Activated CD4-positive, alpha-beta T cell treated with anti-CD3 and anti-CD28 coated beads, Interleukin-2, amount 50 U/mL, for 4 hours (primary cell): ENCODE data around the gene DCLK2.

Source experiments
- DNase-seq, 2 experiments: peaks; one replicate each; pipeline ENCODE4 v3.0.0-alpha.2; 2020

The DCLK2 gene

DNA sequence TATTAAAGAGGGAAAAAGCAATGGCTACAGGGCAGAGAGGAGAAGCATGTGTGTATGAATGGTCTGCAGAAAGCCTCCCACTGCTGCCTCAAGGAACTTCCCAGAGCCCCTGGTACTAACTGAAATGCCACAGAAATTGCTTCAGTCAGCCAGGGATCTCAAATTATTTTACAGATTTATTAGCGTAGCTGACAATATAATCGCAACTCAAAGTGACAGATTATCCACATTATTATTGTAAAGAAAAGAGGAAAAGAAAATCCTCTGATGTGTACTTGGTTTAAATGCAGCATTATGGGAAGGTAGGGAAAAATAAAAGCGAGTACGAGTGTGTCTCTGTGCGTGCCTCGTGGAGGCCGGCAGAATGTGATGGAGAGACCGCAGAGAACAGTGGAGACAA lies 202.7 kb downstream of the DCLK2 start:
- no peak for DNase-seq

DNA sequence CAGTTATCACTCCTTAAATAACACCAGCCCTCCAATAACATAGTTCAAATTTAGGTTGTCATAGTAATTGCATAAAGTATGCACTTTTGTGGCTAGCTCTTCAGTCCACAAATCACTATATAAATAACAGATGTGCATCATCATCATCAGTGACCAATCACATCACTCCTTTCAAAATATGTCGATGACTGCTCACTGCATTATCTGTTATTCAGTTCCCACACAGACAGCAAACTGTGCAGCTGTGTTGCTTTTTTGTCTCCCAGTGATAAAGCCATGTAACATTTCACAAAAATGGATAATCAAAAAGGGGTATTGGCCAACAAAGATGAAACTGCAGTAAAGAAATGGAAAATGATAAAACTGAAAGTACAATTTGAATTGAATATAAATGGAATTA lies 205.4 kb downstream of the DCLK2 start:
- no peak for DNase-seq

DNA sequence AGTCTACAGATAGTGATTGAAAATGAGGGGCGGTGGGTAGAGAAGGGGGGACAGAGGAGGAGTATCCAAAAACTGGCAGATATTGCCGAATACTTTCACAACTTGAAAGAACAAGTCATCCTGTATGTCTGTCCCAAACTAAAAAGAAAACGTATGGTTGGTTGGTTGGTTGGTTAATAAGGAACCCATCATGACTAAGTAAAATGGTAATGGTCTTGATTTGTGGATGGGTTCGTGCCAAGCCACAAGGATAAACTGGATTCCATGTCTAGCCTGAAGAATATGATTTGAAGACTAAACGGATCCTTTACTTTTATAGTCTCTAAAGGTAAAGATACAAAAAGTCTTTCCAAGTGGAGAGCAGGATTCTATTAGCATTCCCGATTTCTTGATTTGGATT lies 208.4 kb downstream of the DCLK2 start:
- no peak for DNase-seq

- DNase-seq: no peak
These were observed 211.0 kb downstream of the DCLK2 start for GRCh38 chr4:150289198-150289597.

DNA sequence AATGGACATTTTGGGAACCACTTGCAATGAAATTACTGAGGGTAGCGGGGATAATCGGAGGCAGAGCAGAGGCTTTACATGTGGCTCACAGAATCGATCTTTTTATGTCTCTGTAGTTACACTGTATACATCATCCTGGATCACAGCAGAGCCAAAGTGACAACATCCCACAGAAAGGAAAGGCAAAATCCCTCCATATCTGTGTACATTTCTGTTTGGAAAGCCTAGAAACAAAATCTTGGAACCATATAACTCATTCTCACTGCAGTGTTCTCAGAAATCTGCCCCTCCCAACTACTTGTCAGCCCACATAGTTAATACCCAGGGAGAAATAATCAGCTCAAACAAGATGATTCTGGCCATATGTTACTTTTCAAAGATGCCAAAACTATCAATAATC lies 211.6 kb downstream of the DCLK2 start:
- DNase-seq: no peak

GRCh38 chr4:150297861-150298474 lies 219.7 kb downstream of the DCLK2 start:
- peak; percentile 10 to 23 for DNase-seq

DNA sequence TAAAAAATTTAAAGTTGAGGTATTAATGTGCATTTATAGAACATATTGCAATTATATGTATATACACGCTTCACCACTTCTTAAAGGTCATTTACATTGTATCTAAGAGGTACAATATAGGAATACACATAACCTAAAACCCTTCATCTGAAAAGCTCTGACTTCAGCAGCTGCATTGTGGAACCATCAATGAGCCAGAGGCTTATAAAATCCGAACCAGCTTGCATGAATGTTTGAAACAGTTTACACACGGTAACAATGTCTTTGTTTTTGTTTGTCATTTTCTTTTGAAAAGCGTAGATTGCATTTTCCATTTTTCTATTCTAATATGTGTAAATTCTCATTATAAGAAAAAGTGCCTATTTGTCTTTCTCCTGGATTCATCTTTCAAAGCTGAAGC lies 221.6 kb downstream of the DCLK2 start:
- no peak for DNase-seq

- DNase-seq: peak; percentile 8 to 24
These were observed 224.3 kb downstream of the DCLK2 start for GRCh38 chr4:150302553-150302952.

DNA sequence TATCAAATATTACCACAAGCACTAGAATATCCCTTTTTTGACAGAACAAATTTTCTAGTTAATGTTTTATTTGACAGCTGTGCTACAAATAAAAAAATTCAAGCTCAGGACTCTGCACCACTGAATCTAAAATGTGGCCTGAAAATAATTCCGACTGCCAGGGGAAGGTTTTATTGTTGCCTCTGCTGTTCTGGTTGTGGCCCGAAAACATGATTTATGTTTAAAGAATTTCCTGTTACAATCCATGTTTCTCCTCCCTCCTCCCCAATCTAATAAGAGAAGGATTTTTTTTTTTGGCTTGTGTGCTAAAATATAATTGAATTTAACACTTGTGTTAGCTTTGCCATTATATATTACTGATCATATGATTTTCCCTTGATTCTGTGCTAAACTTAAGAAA lies 227.8 kb downstream of the DCLK2 start:
- no peak for DNase-seq

- DNase-seq: no peak
These were observed 228.5 kb downstream of the DCLK2 start for GRCh38 chr4:150306719-150307118.
